Retina (tissue), 1 donor: Measurements from ENCODE around the gene ANO1.
A peak's percentile ranks its signal among the peaks of the same experiment; 100 is the strongest.
"Not testable (repeated sequence)": the region's sequence is repeated elsewhere in the genome, so short reads cannot be mapped to it uniquely, and the experiment has no call there.

Experiments used
- DNase-seq: peaks from one replicate; pipeline ENCODE4 v3.0.0-alpha.2; 2016

Gene ANO1

GRCh38 chr11:70078095-70078780 is at the start of gene ANO1:
TSS of gene ANO1 (plus strand) at chr11:70078317. CDS start at chr11:70078607, 290 bp downstream.
- DNase-seq = no peak

- peak; percentile 48 for DNase-seq
These were observed 48.8 kb upstream of the ANO1 start for GRCh38 chr11:70029115-70029860.

GRCh38 chr11:70029861-70030380 is 48.2 kb upstream of the ANO1 start:
- DNase-seq = peak; percentile 17

GRCh38 chr11:70030412-70030811 is 47.7 kb upstream of the ANO1 start:
- no peak for DNase-seq

GRCh38 chr11:70031631-70032469 is 46.3 kb upstream of the ANO1 start:
- DNase-seq = peak; percentile 15

- no peak for DNase-seq
These were observed 45.7 kb upstream of the ANO1 start for GRCh38 chr11:70032470-70032795.

GRCh38 chr11:70032943-70033710 is 45.0 kb upstream of the ANO1 start:
- DNase-seq = no peak

- DNase-seq = no peak
These were observed 44.4 kb upstream of the ANO1 start for GRCh38 chr11:70033711-70034070.

- peak; percentile 36 for DNase-seq
These were observed 43.3 kb upstream of the ANO1 start for GRCh38 chr11:70034740-70035365.

- DNase-seq = not testable (repeated sequence)
These were observed 42.5 kb upstream of the ANO1 start for GRCh38 chr11:70035665-70036064.

- DNase-seq = no peak
These were observed 40.9 kb upstream of the ANO1 start for GRCh38 chr11:70036971-70037882.

GRCh38 chr11:70038034-70038834 is 39.9 kb upstream of the ANO1 start:
- no peak for DNase-seq

GRCh38 chr11:70040452-70040851 is 37.7 kb upstream of the ANO1 start:
- DNase-seq = no peak

- DNase-seq = no peak
These were observed 37.1 kb upstream of the ANO1 start for GRCh38 chr11:70040869-70041501.

- no peak for DNase-seq
These were observed 34.6 kb upstream of the ANO1 start for GRCh38 chr11:70043482-70043881.

GRCh38 chr11:70046089-70046488 is 32.0 kb upstream of the ANO1 start:
- DNase-seq = no peak

- DNase-seq = no peak
These were observed 29.7 kb upstream of the ANO1 start for GRCh38 chr11:70048279-70049024.

GRCh38 chr11:70049045-70049444 is 29.1 kb upstream of the ANO1 start:
- DNase-seq = no peak

GRCh38 chr11:70050243-70050642 is 27.9 kb upstream of the ANO1 start:
- no peak for DNase-seq
